Activated CD4-positive, alpha-beta T cell treated with anti-CD3 and anti-CD28 coated beads, Interleukin-2, amount 50 U/mL, for 4 hours (primary cell): ENCODE measurements around the gene PTGFR.

Experiments used
- DNase-seq, 2 experiments: peaks; one replicate each; pipeline ENCODE4 v3.0.0-alpha.2; 2020

Gene PTGFR

DNA sequence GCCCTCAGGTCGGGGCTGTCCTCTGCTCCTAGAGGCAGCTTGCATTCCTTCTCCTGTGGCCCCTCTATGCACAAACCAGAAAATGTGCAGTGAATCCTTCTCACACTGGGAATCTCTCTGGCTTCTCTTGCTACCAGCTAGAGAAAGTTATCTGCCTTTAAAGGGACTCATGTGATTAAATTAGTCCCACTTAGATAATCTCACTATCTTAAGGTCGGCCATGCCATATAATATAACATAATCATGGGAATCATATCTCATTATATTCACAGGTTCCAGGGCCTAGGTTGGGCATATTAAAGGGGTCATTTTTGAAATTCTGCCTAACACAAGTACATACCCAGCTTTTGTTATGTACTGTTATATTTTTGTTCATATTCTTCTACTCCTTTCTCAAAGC lies 31.4 kb downstream of the PTGFR start:
- no peak for DNase-seq

DNA sequence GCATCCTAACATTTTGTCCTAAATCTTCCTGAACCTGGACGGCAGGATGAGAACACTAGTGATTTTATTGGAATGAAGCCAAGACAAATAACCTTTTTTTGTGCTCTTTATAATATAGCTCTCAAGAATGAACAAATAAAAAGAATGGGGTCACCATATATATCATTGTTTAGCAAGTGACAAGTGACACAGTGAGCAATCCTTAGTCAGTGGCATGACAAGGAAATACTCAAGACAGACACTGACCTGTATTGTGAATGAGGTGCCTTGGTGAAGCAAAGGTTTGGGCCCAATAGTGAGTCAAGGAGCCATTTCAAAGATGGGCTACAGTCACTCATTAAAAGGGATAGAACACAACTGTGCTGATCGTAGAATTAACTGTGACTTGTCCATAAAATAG lies 35.7 kb downstream of the PTGFR start:
- no peak for DNase-seq

DNA sequence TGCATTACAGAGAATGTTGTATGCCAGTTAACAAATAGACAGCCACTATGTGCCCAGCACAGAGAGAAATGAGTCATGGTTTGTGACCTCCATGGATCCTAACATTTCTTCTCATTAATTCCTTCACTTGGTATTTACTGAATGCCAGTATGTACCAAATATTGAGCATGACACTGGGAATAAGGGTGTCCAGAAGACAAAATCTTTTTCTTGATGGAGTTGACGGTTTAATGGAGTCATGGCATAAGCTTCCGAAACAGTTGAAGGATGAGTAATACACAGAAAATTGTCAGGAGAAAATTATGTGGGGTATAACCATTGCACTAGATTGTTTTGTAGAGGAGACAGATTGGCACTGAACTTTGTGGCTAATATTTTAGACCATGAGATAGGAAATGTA lies 36.9 kb downstream of the PTGFR start:
- DNase-seq = no peak

DNA sequence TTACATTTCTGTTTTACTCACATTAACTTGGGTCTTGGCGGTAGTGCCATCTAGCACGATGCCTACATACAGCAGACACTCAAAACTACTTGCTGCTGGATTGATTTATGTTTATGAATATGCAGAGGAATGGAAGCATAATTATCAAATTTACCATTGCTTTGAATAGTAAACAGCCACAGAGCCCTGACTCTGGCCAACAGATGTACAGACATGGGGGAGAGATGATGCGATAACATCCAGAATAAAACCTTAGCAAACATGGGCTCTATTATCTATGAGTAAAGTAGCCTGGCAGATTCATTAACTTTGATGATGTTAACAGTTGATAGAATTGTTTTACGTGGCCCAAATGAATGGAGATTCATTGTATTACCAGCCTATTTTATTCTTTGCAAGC lies 42.8 kb downstream of the PTGFR start:
- DNase-seq = no peak

DNA sequence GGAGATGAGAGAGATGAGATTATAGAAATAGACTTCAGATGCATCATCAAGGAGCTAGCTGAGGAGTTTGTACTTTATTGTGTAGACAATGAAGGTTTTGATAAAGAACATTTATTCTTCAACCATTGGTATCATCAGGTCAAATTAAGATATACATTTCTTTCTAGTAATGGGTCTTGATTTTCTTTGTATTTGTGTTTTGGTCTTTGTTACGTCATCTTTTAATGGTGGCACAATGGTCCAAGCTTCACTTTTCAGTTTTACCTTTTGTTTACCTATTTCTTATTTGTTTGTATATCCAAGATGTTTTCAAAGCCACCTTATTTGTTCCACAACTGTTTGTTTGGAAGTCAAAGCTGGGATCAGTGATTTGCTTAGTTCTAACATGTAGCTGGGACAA lies 44.5 kb downstream of the PTGFR start:
- DNase-seq = no peak

DNA sequence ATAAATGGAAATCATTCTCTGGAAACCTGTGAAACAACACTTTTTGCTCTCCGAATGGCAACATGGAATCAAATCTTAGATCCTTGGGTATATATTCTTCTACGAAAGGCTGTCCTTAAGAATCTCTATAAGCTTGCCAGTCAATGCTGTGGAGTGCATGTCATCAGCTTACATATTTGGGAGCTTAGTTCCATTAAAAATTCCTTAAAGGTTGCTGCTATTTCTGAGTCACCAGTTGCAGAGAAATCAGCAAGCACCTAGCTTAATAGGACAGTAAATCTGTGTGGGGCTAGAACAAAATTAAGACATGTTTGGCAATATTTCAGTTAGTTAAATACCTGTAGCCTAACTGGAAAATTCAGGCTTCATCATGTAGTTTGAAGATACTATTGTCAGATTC lies 45.7 kb downstream of the PTGFR start:
- DNase-seq = no peak

DNA sequence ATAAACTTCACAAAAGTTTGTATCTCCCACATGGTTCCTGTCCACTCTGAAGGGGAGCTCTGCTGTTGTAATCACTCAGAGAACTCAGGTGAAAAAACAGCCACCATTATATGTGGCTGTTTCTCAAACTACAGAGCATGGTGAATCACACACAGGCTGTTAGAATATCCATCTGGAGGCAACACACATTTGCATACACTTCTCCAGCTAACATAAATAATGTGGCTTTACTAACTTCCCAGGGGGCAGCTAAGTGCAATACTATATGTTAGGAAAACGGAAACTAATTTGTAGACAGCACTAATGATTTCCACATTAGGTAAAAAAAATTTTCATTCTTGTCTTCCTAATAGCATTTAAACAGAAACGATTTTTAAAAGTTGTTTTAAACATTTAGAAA lies 49.3 kb downstream of the PTGFR start:
- no peak for DNase-seq

DNA sequence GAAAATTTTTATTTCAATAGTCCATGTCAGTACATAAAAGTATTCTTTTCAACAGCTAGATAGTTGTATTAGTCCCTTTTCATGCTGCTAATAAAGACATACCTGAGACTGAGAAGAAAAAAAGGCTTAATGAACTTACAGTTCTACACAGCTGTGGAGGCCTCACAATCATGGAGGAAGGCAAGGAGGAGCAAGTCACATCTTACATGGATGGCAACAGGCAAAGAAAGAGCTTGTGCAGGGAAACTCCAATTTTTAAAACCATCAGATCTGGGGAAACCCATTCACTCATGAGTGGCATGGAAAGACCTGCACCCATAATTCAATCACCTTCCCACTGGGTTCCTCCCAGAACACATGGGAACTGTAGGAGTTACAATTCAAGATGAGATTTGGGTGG lies 50.7 kb downstream of the PTGFR start:
- no peak for DNase-seq

DNA sequence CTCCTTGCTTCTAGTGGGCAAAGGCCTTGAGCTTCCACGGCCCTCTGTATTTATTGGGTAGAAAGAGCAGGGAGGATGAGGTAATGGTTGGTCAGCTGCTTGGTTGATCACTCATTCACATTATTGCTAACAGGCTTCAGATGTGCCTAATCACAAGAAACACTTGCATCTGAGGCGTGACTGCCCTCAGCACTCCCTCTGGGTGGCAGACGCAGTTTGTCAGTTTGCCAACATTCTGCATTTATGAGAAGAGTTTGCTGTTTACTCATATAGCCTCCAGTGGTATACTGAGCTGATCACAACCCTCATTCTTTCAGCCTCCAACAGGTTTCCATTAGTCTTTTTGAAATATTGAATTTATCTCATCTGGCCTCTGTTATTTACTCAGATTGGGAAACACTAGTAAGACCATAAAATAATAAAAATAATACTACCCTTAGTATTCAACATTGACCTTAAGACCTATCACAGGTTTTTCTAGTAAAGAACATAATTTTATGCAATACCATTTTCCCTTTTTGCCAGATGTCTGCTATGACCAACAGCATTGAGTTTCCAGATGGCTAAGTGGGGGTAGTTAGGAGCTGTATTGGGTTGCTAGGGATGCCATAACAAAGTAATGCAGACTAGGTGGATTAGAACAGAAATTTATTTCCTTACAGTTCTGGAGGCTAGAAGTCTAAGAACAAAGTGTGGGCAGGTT lies 53.3 kb downstream of the PTGFR start:
- DNase-seq = no peak

DNA sequence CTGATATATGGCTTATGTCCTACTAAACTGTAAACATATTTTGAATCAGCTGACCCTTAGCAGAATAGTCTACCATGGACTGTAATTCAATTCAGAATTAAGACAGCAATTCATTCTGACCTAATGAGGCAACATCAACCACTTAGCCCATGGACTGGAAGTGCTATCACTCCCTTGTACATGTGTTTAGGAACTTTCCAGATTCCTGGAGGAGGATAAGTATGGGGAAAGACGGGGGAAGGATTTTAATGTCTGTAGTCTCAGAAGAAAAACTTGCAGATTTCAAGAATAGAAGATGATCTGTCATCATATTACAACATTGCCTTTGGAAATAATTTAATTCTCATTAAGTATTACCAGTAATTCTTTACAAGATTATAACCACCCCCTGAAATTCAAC lies 56.3 kb downstream of the PTGFR start:
- DNase-seq = no peak

DNA sequence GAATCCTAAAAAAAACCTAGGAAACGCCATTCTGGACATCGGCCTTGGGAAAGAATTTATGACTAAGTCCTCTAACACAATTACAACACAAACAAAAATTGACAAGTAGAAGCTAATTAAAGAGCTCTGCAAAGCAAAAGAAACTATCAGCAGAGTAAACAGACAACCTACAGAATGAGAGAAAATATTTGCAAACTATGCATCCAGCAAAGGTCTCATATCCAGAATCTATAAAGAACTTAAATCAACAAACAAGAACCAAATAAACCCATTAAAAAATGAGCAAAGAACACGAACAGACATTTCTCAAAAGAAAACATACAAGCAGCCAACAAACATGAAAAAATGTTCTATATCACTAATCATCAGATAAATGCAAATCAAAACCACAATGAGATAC lies 58.6 kb downstream of the PTGFR start:
- DNase-seq = no peak

DNA sequence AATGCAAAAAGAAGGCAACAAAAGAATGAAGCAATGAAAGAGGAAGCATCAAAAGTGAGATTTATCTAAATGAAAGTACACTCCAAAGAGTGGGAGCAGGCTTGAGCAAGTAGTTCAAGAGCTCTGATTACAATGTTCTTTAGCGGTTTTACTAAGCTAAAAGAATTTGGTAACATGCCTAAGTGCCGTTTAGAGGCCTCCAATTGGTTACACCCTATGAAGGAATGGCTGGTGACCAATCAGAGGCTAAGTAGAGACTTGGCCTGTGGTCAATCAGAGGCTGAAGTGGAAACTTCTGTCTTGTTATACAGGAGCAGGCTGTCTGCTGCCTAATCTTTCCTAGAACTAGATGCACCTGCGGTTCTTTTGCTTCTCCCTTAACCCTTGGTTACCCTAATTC lies 59.1 kb downstream of the PTGFR start:
- no peak for DNase-seq

DNA sequence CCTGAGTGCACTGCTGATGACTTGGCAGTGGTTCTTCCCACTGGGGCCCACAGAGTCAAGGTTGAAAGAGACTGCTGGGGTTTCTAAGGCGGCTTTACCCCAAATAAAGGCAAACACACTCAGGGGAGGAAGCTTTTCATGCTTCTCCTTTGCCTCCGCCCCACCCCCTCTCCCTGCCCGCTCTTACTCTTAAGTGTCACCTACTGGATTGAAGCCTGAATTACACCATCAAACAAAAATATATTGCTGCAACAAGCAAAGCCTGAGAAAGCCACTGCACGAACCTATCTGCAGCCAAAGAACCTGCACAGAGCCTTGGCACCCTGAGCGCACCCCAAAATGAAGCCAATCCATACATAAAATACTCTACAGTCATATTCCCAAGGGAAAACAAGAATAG lies 63.1 kb downstream of the PTGFR start:
- no peak for DNase-seq

DNA sequence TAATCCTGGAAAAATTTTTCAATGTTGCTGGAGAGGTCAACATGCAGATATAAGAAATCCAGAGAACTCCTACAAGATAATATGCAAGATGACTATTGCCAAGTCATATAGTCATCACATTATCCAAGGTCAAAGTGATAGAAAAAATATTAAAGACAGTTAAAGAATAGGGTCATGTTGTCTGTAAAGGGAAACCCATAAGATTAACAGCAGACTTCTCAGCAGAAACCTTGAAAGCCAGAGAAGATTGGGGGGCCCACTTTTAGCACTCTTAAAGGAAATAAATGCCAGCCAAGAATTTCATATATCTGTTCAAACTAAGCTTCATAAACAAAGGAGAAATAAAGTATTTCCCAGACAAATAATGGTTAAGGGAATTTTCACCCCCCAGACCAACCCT lies 64.1 kb downstream of the PTGFR start:
- no peak for DNase-seq

DNA sequence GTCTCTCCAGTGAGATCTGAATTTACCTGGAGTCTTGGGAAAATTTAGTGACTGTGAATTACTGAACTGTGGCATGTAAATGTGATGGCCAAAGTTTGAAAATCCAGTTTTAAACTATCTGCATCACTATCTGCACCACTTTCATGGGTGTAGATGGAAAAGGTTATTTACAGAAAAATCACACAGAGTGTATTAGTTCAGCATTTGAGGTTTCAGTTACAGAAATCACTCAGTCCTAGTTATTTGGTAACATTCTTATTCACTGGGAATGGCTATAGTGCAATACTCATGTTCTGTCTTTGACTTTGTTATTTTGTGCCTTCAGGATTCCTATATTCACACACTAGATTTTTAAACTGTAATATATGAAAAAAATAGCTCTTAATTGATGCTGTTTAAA lies 68.9 kb downstream of the PTGFR start:
- DNase-seq = no peak

DNA sequence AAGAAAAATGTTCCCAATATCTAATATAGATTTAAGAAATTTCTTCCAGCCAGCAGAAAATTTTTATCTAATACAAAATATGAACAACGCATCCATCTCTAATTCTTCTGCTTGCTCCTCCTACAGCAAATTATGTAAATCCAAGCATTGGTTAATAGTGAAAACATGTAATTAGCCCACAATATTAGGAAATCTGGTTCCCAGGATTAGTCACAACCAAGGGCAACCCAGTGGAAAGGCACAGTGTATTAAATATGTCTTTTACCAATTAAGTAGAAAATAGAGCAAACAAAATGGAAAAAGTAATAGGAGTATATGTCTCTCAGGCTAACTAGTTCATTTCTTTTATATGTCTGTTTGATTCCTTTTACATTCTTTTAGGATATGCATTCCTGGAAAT lies 70.0 kb downstream of the PTGFR start:
- DNase-seq = no peak

DNA sequence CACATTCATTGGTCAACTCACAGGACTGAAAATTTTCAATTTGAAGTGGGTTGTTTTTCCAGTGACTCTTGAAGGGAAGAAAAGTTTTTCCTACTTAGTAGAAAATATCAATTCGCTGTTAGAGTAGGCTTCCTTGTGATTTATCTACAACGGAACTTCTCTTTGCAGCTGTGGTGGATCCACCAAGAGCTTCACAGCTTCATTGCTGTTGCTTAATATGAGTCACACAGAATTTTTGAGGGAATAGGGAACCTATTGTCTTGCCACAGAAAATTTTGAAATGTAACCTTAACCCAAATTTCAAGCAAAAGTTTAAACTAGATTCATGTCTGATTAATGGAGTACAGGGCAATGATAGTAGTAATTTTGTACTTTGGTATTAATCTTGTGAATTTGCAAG lies 71.1 kb downstream of the PTGFR start:
- no peak for DNase-seq

DNA sequence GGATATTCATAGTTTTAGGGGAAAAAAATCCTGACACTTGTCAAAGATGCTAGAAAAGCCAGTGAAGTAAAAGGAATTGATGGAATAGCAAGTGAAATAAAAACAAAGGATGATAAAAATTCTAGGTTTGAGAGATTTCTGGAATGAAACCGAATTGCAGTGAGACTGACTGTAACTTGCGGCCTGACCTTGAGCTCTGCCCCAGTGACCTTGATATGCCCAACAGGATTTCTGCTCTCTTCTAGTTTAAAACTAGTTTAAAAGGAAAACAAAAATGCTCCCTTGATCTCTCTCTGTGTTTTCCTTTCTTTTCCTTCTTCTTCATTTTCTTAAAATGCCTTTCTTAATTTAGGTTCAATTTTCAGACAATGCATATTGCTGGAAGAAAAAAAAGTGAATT lies 74.6 kb downstream of the PTGFR start:
- DNase-seq = no peak

DNA sequence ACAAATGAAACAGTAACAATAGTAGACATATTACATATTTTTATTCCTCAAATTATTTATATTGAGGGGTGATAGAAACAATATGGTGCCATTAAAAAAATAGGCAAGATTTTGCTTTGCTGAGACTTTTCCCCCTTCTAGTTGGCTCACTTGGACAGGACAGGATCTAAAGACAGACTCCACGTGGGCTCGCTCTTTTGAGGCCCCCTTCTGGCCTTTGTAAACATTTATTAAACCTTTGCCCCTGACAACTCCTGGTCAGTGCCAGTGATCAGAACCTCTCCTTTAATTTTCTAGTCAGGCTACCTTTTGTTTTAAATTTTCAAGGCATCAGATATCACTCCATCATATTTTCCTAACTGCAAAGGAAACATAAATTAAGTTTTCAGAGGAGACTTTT lies 79.8 kb downstream of the PTGFR start:
- no peak for DNase-seq

DNA sequence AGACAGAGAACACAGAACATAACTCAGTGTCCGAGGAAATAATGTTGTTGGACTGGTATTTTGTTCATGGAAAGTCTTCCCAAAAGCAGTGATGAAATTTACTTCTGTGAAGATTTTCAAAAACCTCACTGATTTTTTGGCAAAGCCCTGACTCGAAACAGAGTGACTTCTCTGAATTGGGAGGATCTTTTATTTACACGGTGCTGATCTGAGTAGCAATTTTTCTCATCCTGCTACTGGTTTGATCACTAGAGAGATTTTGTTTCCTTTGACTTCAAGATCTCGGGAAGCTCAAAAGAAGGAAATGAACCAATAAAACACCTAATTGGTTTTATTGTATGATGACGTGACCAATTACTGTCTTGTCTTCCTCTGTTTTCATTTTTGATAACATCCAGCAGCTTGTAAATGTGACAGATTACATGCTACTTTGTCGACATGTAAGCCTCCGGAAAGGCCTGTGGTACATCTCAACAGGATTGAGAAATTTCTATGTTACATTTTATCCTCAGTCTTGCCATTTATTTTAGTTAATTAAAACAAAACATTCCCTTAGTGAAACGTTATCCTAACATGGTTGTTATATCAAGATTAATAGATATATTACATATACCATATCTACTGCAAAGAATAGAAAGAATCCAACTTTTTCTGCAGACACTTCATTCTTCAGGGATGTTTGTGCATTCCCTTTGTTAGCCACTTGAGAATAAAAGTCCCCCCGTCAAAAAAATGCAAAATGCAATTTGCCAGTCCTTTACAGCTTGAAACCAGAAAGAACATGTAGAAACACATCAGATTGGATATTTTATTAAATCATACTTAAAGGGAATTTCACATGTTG lies 86.7 kb downstream of the PTGFR start:
- no peak for DNase-seq

DNA sequence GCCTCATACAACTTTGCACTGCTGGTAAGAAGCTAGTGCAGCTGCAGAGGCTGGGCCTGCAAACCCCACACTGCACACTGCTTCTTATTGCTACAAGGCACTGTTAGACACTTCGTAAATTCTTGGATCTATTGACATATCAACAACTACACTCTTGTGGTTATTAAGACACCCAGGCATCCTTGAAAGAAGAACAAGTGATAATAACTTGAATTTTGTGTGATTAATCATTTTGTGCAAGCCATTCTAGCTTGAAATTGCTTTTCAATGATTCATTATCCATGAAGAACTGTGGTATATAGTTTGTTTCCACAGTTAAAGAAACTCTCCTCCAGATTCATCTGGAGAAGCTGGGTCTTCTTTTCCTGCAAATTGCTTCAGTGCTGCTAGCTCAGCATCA lies 95.8 kb downstream of the PTGFR start:
- no peak for DNase-seq

DNA sequence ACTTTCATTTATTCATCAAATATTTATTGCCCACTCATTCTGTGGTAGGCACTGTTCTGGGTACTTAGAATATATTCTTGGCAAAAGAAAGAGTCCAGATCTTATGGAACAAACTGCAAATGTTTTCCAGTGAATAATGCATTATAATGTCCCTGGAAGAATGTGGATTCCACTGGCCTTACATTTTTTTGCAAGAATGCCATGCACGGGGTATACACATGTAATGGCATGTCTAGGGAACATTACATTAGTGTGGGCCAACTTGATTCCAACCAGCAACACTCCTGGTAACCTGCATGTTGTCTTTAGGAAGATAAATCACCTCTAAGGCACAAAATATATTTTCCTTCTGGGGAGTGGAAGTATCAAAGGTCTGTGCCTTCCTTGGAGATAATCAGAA lies 96.4 kb downstream of the PTGFR start:
- DNase-seq = no peak
